Hippocampal formation (tissue), 2 donors: ENCODE data around the gene TAS2R14.

Experiments used
- DNase-seq, 2 donors: peaks; one replicate each; lab custom pipeline; 2025; lab: John Stamatoyannopoulos, UW

Gene TAS2R14, protein sequence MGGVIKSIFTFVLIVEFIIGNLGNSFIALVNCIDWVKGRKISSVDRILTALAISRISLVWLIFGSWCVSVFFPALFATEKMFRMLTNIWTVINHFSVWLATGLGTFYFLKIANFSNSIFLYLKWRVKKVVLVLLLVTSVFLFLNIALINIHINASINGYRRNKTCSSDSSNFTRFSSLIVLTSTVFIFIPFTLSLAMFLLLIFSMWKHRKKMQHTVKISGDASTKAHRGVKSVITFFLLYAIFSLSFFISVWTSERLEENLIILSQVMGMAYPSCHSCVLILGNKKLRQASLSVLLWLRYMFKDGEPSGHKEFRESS

DNA sequence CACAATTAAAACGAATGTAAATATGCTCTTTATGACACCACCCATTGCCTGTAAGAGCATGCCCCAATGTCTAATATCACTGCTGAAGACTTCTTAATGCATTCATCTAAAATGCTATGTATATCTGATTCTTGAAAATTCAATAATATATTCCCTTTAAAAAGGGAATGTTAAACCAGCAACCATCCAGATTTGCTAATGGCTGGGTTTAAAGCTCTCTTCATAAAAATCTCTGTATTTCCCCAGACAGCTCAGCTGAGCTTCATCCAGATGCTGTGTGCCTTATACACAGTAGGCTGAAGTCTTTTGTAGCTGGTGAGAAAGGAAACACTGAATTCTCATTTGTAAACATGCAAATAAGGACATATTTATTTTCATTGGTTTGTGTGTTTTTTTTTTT lies at the start of gene TAS2R14:
Gene TAS2R14 (minus strand): TSS at position 101 of the 400 bp plus-strand sequence. CDS start 56 bp downstream, at position 45.
- no peak for DNase-seq

DNA sequence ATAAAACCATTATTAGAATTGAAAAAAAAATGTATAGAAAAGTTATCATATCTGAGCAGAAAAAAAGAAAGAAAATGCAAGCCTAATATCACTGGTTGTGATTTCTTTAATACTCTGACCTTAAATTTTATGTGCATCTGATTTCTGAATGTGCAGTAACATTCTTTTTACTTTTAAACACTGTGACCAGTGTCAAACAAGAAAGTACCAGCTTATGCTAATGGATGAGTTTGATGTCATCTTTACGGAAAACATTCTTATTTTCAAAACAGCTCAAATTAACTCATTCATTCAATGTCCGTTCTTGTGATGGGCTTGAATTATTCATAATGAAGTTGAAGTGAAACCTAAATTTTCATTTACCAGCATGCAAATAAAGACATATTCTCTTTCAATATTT lies 47.7 kb upstream of the TAS2R14 start, which contains the start of gene TAS2R50:
Gene TAS2R50 (minus strand): TSS at position 101 of the 400 bp plus-strand sequence. CDS start 52 bp downstream, at position 49.
- no peak for DNase-seq

DNA sequence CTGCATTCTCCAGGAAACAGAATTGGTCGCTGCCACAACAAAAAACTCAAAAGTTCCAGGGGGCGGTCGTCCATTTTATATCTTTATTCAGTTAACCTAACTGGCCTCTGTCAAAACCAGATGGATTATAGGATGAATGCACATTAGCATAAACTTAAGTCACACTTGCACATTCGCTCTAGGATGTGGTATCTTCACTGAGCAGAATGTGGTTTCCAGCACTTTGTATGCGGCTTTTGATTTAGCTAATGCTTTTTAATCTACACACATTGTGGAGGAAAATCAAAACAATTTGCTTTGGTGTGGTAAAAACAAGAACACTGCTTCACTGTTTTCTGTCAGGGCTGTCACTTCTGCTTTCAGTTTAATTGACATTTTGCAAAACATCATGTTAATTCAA lies 43.2 kb upstream of the TAS2R14 start:
- no peak for DNase-seq

DNA sequence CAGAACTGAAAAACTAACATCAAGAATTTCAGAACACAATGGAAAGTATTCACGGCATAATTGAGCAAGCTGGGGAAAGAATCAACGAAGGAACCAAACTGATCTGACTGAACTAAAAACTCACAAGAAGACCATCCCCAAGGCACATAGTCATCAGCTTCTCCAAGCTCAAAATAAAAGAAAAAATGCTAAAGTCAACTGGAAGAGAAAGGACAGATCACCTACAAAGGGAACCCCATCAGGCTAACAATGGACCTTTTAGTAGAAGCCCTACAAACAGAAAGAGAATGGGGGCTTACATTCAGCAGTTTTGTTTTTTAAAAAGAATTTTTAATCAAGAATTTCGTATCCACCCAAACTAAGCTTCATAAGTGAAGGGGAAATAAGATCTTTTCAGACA lies 35.9 kb upstream of the TAS2R14 start:
- DNase-seq = no peak

DNA sequence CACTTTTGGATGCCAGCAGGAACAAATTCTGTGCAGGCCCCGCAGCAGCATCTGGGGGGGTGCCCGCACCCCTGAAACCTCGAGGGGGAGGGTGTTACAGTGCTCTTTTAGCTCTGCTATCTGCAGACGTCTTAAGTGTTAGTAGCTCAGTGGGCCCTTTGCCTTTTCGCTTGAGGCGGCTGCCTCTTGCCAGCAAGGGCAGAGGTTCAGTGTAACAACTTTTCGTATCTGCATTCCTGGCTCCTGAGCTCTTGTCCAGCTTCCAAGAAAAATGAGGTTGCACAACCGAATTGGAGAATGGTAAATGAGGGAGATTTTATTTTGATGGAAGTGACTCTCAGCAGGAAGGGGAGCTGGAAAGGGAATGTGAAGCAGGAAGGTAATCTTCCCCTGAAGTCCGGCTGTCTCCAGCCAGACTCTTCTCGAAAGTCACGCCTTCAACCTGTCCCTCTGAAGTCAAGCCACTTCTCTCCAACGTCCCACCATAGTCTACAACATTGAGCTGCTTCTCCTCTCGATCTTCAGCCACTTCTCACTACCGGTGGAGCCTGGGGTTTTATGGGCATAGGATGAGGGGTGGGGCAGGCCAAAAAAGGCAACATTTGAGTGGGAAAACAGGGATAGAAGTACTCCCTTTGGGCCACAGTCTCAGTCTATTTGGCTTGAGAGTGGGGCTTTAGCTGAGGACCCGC lies 29.8 kb upstream of the TAS2R14 start:
- no peak for DNase-seq

DNA sequence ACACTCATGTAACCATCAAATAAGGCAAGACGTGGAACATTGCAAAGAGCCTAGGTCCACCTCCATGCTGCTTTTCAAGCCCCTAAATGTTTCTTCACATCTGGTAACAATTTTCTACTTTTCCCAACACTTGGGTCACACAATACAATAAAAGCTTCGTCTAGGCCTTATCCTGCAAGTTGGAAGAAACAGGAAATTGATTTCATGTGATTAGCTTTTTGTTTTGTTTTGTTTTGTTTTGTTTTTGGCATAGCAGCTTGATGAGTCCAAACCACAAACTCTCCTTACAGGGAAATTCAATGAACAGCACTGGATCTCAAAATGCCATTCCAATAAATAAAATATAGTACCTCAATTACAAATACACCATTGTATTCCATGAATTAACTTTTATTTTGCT lies 28.3 kb upstream of the TAS2R14 start:
- no peak for DNase-seq

DNA sequence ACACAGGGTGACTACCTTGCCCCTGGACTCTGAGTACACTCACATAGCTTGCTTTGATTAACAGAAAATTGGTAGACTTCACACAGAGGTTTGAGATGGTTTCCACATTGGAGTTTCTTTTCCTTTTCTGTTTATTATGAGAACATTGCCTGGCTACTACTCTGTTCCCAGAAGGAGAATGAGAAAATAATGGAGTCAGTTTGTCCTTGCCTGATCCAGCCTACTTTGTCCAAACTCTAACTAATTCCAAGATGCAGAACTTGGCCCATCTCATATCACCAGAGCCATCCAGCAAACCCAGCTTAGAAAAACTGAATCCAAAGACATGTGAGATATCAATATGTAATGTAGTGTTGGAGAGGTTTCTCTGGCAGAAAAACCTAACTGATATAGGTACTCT lies 27.3 kb upstream of the TAS2R14 start:
- DNase-seq = no peak

DNA sequence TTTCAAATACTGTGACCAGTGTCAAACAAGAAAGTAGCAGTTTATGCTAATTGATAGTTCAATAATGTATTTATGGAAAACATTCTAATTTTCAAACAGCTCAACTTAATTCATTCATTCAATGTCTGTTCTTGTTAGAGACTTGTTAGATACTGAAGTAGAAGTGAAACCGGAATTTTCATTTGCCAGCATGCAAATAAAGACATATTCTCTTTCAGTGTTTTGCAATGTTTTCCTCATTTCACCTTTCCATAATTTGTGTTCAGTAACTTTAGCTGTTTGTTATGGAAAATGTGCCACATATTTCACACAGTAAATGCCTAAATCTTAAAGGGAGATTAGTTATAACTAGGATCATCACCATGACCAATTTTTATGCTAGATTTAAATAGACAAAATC lies 26.4 kb upstream of the TAS2R14 start:
- DNase-seq = no peak

DNA sequence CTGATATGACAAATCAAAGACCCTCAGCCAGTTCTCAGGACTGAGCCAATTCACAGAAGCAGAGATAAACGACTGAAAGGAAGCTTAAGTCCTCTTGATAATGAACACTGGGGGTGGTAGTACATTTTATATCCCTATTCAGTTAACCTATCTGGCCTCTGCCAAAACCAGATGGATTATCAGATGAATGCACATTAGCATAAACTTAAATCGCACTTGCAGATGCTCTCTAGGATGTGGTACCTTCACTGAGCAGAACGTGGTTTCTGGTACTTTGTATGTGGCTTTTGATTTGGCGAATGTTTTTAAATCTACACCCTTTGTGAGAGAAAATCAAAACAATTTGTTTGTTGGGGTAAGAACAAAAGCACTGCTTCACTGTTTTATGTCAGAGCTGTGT lies 21.1 kb upstream of the TAS2R14 start:
- no peak for DNase-seq

DNA sequence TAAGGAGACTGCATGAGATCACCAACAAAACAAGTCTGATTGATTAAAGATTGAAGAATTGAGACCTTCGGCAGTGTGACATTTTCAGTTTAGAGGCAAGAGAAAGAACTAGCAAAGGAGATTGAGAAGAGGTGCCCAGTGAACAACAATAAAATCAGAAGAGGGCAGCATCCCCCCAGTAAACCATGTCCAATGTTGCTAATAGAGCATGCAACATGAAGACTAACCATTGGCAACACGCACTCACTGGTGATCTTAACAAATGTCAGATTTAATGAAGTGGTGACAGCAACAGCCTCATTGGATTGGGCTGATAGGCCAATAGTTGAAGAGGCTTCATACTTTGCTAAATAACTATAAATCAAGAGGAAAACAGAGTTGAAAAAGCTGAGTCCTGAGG lies 20.7 kb upstream of the TAS2R14 start:
- peak; percentile 21 to 48 for DNase-seq

DNA sequence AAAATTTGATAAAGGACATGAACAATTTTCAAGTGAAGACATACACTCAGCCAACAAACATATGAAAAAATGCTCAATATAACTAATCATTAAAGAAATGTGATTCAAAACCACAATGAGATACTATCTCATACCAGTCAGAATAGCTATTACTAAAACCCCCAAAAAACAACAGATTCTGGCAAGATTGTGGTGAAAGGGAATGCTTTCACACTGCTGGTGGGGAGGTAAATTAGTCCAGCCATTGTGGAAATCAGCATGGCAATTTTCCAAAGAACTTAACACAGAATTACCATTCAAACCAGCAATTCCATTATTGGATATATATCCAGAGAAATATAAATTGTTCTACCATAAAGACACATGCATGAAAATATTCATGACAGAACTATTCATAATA lies 18.7 kb upstream of the TAS2R14 start:
- no peak for DNase-seq

DNA sequence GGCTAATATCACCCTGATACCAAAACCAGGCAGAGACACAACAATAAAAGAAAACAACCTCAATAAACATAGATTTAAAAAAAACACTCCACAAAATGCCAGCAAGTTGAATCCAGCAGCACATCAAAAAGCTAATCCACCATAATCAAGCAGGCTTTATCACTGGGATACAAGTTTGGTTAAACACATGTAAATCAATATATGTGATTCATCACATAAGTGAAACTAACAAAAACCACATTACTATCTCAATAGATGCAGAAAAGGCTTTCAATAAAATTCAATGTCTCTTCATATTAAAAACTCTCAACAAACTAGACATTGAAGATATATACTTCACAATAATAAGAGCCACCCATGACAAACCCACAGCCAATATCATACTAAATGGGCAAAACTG lies 17.0 kb upstream of the TAS2R14 start:
- DNase-seq = no peak

DNA sequence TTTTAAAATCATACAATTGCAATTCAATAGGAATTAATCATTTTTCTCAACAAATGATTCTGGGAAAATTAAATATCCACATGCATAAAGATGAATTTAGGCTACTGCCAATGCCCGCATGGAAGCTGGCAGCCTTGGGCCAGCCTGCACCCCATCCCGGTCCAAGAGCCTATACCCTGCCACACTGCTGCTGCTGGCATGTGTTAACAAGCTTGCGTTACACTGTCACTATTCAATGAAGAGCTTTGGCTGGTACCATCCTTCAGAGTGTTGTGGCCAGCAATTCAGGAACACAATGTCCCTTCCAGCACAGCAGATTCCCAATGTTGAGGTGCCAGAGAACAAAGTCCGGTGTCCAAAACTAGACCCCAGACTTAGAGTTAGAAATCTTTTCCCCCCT lies 13.6 kb upstream of the TAS2R14 start:
- DNase-seq = peak; percentile 4 to 20

DNA sequence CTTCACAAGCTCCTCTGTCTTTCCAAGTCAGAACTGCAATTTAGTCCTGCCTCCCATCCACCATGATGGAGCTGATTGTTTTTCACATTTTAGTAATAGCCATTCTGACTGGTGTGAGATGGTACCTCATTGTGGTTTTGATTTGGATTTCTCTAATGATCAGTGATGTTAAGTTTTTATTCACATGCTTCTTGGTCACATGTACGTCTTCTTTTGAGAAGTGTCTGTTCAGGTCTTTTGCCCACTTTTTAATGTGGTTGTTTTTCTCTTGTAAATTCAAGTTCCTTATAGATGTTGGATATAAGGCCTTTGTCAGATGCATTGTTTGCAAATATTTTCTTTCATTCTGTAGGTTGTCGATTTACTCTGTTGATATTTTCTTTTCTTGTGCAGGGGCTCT lies 4.1 kb upstream of the TAS2R14 start:
- DNase-seq = no peak

DNA sequence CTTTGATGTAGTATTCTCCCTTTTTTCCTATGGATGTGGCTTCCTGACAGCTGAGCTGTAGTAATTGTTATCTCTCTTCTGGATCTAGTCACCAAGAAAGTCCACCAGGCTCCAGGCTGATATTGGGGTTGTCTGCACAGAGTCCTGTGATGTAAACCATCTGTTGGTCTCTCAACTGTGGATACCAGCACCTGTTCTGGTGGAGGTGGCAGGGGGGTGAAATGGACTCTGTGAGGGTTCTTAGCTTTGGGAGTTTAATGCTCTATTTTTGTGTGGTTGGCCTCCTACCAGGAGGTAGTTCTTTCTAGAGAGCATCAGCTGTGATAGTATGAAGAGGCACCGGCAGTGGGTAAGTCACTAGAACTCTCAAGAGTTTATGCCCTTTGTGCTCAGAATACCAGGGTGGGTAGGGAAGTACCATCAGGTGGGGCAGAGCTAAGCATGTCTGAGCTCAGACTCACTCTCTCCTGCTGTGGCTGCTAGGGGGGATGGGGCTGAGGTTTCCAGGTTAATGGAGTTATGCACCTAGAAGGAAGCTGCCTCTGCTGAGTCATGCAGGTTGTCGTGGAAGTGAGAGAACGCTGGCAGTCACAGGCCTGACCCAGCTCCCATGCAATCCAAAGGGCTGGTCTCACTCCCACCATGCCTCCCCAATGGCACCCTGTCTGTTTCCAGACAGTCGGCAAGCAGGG lies 3.0 kb upstream of the TAS2R14 start:
- no peak for DNase-seq

DNA sequence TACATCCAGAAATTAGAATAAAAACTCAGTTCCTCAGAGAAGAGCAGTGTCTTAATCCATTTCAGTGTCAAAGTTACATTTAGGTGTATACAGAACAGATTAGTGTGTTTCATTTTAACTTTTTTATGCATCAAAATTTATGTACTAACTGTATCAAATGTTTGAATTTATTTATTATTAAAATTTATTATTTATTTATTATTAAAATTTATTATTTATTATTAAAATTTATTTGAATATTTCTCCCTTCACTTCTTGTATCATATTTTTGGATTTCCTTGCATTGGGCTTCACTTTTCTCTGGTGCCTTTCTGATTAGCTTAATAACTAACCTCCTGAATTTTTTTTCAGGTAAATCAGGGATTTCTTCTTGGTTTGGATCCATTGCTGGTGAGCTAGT lies 2.3 kb upstream of the TAS2R14 start:
- no peak for DNase-seq

DNA sequence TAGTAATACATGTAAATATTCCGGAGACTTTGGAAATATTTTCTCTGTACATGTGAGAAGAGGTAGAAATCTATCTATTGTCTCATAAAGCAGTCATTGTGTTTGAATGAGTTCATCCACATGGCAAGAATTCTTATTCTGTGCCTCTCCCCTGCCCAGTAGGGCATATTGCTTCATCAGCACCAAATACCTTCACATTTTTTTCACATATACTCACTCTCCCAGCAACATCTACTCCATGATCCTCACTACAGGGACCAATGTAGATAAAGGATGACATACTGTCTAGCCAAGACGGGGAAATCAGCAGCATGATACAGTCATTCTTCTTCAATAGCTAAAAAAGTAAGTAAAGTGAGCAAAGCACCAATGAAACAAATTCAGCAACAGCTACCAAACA lies 1.3 kb upstream of the TAS2R14 start:
- DNase-seq = no peak

DNA sequence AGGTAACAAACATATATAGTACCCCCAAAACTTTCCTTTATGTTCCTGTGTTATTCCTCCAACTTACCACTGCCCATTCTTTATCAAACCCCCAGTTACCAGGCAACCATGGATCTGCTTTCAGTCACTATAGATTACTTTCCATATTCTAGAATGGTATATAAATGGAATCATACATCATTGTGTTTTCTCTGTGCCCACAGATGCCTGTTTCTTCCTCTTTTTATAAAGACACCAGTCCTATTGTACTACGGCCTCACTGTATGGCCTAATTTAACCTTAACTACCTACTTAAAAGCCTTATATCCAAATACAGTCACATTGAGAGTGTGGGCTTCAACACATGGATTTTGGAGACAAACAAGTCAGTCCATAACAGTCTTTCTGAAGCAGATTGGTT lies 2.6 kb downstream of the TAS2R14 start:
- DNase-seq = no peak

DNA sequence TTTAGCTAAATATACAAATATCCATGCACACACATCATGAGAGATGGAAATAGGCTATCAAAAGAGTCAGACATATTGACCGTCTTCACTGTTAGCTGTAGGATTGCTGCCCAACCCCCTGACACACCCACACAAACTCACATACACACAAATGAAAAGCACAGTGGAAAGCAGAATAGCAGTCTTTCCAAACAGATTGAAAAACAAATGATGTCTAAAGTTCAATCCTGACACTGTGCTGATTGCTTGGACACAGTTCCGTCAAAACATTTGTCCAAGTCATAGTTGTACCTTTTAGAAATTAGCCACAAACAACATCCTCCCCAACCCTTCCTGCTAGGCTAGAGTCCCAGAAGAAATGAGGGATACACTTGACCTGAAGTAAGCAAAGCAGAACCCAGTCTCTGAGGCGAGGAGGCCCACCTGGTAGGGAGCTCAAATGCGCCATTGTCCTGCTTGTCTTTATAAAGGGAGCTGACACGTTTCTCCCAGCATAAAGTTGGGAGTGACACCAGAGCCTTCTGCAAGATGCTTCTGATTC lies 10.2 kb downstream of the TAS2R14 start, which contains the start of gene PRH2:
Gene PRH2 (plus strand): TSS at position 491 of the 541 bp plus-strand sequence. CDS start 38 bp downstream, at position 529.
- no peak for DNase-seq

DNA sequence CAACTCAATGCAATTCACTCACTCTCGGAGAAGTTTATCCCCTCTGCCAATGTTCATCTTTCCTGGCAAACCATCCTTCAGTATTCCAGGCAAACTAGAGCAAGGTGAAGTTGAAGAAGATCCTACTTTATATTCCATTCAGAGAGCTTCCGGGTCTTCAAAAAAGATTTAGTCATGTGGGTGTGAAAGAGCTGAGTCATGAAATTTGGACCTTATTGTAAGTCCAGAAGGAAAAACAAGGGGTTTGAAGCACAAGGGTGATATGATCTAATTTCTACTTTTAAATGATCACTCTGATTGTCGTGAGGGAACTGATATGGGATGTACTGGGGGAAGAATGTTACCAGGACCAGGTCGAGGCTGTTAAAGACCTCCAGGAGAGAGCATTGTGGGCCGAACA lies 12.8 kb downstream of the TAS2R14 start:
- no peak for DNase-seq

DNA sequence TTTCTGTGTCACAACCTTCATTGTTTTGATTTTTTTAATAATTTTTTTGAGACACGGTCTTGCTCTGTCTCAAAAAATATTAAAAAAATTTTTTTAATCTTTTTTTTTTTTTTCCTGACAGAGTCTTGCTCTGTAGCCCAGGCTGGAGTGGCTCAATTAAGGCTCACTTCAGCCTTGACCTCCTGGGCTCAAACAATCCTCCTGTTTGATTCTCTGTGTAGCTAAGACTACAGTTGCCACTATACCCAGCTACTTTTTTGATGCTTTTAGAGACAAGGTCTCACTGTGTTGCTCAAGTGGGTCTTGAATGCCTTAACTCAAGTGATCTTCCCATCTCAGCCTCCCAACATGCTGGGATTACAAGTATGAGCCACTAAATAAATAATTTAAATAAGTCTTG lies 19.3 kb downstream of the TAS2R14 start:
- DNase-seq = no peak

DNA sequence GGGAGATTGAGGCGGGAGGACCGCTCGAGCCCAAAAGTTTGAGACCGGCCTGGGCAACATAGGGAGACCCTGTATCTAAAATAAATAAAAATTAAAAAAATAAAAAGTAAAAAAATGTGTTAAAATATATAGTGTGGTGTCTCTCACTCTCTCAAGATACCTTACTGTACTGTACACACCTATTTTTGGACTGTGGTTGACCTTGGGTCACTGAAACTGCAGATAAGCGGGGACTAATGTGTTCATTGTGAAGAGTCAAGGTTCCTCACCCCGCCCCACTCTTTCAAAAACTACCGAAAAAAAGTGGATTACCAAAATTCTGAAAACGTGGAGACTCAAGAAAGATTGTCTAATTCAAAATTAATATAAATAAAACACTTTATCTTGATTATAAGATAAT lies 28.7 kb downstream of the TAS2R14 start:
- DNase-seq = no peak

DNA sequence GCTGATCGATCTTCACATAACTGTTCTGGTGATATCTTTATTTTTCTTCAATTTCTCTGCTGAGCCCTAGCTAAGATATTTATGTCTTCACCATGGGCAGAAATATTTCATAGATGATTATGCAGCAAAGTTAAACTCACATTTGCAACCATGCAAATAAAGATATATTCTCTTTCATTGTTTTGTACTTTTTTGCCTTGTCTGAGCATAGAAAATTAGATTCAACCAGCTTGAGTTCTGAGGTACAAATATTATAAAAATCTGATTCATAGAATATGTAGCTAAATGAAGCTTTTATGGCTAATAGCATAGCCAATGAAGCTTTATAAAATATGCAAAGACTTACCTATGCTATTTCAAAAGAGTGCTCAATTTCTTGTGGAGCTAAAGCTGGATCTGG lies 29.6 kb downstream of the TAS2R14 start, which contains the start of gene TAS2R13:
Gene TAS2R13 (minus strand): TSS at position 101 of the 400 bp plus-strand sequence. CDS start 264 bp downstream, outside the sequence.
- DNase-seq = no peak
